OCI-LY1 (cell line): Measurements from ENCODE around the gene ZBTB6.

Experiments
- EZH2 ChIP-seq: fragments of 200-600 bp; sonication (generic), shearing (Covaris generic); IDR thresholded peaks from 2 replicates; pipeline ENCODE4 v1.8.0; 2017; ENCODE audit warnings: borderline replicate concordance, mixed run types, mild to moderate bottlenecking, antibody characterized with exemption, low read length, moderate library complexity, mixed read lengths
- TF ChIP-seq, protein P1 (sequence below): fragments of 200-600 bp; sonication (generic), shearing (Covaris generic); IDR thresholded peaks from 2 replicates; pipeline ENCODE4 v1.5.1; 2017; ENCODE audit warnings: mild to moderate bottlenecking, antibody characterized with exemption, low read length, moderate library complexity, mixed read lengths

DNA sequence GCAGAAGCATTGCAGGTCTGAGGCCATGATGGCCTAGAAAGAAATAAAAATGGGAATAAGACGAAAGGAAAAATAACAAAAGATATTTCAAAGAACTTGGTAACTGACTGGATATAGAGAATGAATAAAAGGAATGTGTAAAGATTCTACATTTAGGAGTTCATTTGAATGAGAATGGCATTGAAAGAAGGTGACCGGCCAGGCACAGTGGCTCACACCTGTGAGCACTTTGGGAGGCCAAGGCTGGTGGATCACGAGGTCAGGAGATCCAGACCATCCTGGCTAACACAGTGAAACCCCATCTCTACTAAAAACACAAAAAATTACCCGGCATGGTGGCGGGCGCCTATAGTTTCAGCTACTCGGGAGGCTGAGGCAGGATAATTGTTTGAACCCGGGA, 9.6 kb upstream of the ZBTB6 start:
- TF ChIP-seq, protein P1, sequence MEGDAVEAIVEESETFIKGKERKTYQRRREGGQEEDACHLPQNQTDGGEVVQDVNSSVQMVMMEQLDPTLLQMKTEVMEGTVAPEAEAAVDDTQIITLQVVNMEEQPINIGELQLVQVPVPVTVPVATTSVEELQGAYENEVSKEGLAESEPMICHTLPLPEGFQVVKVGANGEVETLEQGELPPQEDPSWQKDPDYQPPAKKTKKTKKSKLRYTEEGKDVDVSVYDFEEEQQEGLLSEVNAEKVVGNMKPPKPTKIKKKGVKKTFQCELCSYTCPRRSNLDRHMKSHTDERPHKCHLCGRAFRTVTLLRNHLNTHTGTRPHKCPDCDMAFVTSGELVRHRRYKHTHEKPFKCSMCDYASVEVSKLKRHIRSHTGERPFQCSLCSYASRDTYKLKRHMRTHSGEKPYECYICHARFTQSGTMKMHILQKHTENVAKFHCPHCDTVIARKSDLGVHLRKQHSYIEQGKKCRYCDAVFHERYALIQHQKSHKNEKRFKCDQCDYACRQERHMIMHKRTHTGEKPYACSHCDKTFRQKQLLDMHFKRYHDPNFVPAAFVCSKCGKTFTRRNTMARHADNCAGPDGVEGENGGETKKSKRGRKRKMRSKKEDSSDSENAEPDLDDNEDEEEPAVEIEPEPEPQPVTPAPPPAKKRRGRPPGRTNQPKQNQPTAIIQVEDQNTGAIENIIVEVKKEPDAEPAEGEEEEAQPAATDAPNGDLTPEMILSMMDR: no peak
- TF ChIP-seq EZH2: no peak
